ENCODE measurements around the gene SCART1.
A peak's percentile ranks its signal among the peaks of the same experiment; 100 is the strongest.
"Not testable (repeated sequence)": the region's sequence is repeated elsewhere in the genome, so short reads cannot be mapped to it uniquely, and the experiment has no call there.

Gene SCART1

GRCh38 chr10:133453516-133454203 lies at the start of gene SCART1:
SCART1 (plus strand) TSS chr10:133453945; CDS start chr10:133453998, 53 bp downstream.
- DNase-seq (ENCODE audit: low spot score), result no peak

GRCh38 chr10:133405272-133405671 lies 48.5 kb upstream of the SCART1 start:
- peak; percentile 54 for DNase-seq (ENCODE audit: low spot score)

GRCh38 chr10:133405844-133406527 lies 47.8 kb upstream of the SCART1 start:
- DNase-seq (ENCODE audit: low spot score), result peak; percentile 29

- no peak for DNase-seq (ENCODE audit: low spot score)
Observed at GRCh38 chr10:133411523-133412380, 42.0 kb upstream of the SCART1 start.

GRCh38 chr10:133412381-133412711 lies 41.4 kb upstream of the SCART1 start:
- DNase-seq (ENCODE audit: low spot score), result no peak

- DNase-seq (ENCODE audit: low spot score), result not testable (repeated sequence)
Observed at GRCh38 chr10:133414401-133414800, 39.3 kb upstream of the SCART1 start.

- no peak for DNase-seq (ENCODE audit: low spot score)
Observed at GRCh38 chr10:133415752-133416151, 38.0 kb upstream of the SCART1 start.

- no peak for DNase-seq (ENCODE audit: low spot score)
Observed at GRCh38 chr10:133418289-133418993, 35.3 kb upstream of the SCART1 start.

- DNase-seq (ENCODE audit: low spot score), result no peak
Observed at GRCh38 chr10:133419211-133419950, 34.4 kb upstream of the SCART1 start.

- DNase-seq (ENCODE audit: low spot score), result no peak
Observed at GRCh38 chr10:133420028-133420427, 33.7 kb upstream of the SCART1 start.

- no peak for DNase-seq (ENCODE audit: low spot score)
Observed at GRCh38 chr10:133420579-133420978, 33.2 kb upstream of the SCART1 start.

- DNase-seq (ENCODE audit: low spot score), result no peak
Observed at GRCh38 chr10:133421336-133422222, 32.2 kb upstream of the SCART1 start.

GRCh38 chr10:133422223-133422806 lies 31.4 kb upstream of the SCART1 start:
- no peak for DNase-seq (ENCODE audit: low spot score)

- DNase-seq (ENCODE audit: low spot score), result peak; percentile 9
Observed at GRCh38 chr10:133422807-133423771, 30.7 kb upstream of the SCART1 start.

GRCh38 chr10:133424102-133424501 lies 29.6 kb upstream of the SCART1 start:
- not testable (repeated sequence) for DNase-seq (ENCODE audit: low spot score)

- DNase-seq (ENCODE audit: low spot score), result not testable (repeated sequence)
Observed at GRCh38 chr10:133424601-133425000, 29.1 kb upstream of the SCART1 start, which contains the start of gene SPRN. SPRN (minus strand) TSS chr10:133424625; CDS start chr10:133423681, 944 bp downstream.

- not testable (repeated sequence) for DNase-seq (ENCODE audit: low spot score)
Observed at GRCh38 chr10:133429571-133429970, 24.2 kb upstream of the SCART1 start.

GRCh38 chr10:133431888-133432613 lies 21.7 kb upstream of the SCART1 start:
- not testable (repeated sequence) for DNase-seq (ENCODE audit: low spot score)
